BJ (cell line): ENCODE results near the gene AQP7. TPM values are rescaled to one million over a fixed set of nuclear protein-coding genes. Genes with fewer than 3 reads are reported as not detected.
A peak's percentile ranks its signal among the peaks of the same experiment; 100 is the strongest.

ENCODE experiments used
- CTCF ChIA-PET: fragments of 350-600 bp; formaldehyde crosslinking; extraction: SDS; loops from one replicate; lab custom pipeline; 2021; ENCODE audit warnings: antibody characterized with exemption, inconsistent platforms; lab: Yijun Ruan, JAX
- POLR2A ChIA-PET: fragments of 300-600 bp; sonication (Branson Sonifier 250); formaldehyde crosslinking; extraction: SDS; loops from one replicate; lab custom pipeline; 2021; ENCODE audit warnings: antibody characterized with exemption; lab: Charles Lee
- DNase-seq: peaks from one replicate; pipeline ENCODE4 v3.0.0-alpha.2; 2011; ENCODE audit warnings: low read depth
- H3K27me3 ChIP-seq: 2 replicates; pipeline ENCODE4 v1.6.0; 2011; ENCODE audit warnings: low read length; ENCODE audit not compliant: control insufficient read depth, insufficient read depth
- H3K36me3 ChIP-seq: 2 replicates; pipeline ENCODE4 v1.5.1; 2011; ENCODE audit warnings: low read length; ENCODE audit not compliant: control insufficient read depth, insufficient read depth
- H3K4me3 ChIP-seq: 2 replicates; pipeline ENCODE4 v1.5.1; 2011; ENCODE audit warnings: low read depth, mild to moderate bottlenecking, control low read depth, low read length
- polyA plus RNA-seq: library from polyadenylated mRNA; depleted of rRNA; stranded (reverse); fragments of >200 nt; gene quantifications from 2 replicates; pipeline ENCODE4 v1.2.3, GENCODE V29; 2011
- TF ChIP-seq, protein P1 (sequence below): IDR thresholded peaks from 2 replicates; pipeline ENCODE4 v1.5.1; 2011; ENCODE audit warnings: low read depth, mild to moderate bottlenecking, control low read depth, inconsistent platforms, low read length, moderate library complexity; ENCODE audit not compliant: insufficient read depth

Gene AQP7
- polyA plus RNA-seq, 1 experiment: not detected

DNA sequence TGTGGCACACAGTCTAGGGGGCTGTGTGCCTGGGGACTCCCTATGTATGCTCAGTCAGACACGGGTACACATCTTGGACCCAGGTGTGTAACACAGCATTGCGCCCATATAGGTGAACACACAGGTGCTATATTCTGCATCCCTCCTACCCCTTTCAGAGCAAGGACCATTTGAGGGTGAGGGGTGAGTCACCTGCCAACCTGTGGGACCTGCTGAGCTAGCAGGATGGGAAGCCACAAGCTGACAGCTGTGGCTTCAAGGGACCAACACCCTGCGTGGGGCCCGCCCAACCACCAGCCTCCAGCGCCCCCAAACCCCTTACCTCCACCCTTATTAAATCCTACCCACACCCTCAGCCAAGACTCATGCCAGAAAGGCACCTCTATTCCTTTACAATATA, 14.6 kb upstream of the AQP7 start:
- CTCF ChIA-PET: interaction anchor here (1.1 to 8.2 kb wide), 11 partner anchors 9 to 130 kb away, joined by 3 to 111 read pairs (median 16); partner anchors contain the start of genes AQP3, AQP7 and NOL6
- no peak for DNase-seq
- H3K27me3 ChIP-seq: peaks cover 7% of the 10 kb centered on the region
- TF ChIP-seq, protein P1, sequence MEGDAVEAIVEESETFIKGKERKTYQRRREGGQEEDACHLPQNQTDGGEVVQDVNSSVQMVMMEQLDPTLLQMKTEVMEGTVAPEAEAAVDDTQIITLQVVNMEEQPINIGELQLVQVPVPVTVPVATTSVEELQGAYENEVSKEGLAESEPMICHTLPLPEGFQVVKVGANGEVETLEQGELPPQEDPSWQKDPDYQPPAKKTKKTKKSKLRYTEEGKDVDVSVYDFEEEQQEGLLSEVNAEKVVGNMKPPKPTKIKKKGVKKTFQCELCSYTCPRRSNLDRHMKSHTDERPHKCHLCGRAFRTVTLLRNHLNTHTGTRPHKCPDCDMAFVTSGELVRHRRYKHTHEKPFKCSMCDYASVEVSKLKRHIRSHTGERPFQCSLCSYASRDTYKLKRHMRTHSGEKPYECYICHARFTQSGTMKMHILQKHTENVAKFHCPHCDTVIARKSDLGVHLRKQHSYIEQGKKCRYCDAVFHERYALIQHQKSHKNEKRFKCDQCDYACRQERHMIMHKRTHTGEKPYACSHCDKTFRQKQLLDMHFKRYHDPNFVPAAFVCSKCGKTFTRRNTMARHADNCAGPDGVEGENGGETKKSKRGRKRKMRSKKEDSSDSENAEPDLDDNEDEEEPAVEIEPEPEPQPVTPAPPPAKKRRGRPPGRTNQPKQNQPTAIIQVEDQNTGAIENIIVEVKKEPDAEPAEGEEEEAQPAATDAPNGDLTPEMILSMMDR: no peak
- POLR2A ChIA-PET: no interaction called here
- H3K36me3 ChIP-seq: no peaks in the 10 kb centered on the region
- H3K4me3 ChIP-seq: no peak overlapping the region

DNA sequence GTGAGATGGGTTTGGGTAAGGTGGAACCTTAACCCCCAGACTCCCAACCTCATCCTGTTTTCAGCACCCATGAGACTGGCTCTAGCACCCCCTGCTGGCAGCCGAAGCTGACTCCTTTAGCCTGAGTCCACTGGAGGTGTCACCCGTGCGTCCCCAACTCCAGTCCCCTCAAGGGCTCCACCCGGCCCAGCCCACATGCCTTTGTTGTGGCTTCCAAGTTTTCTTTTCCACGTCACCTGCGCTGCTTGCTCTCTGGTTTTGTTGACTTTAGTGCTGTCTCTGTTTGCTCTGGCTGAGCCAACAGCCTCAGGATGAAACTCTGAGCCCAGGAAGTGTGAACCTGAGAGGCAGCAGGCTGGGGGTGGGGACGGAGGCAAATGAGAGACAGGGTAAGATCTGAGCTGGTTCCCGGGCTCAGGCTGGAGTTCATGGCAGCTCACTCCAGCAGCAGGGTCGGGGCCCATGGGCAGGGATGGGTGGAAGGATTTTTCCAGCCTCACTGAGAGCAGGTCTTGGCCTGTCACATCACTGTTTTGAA, 13.2 kb upstream of the AQP7 start:
- no peak overlapping the region for H3K4me3 ChIP-seq
- H3K36me3 ChIP-seq: no peaks in the 10 kb centered on the region
- TF ChIP-seq, protein P1: peak; percentile 82
- DNase-seq: no peak
- H3K27me3 ChIP-seq: peaks cover 5% of the 10 kb centered on the region
- POLR2A ChIA-PET: no interaction called here
- CTCF ChIA-PET: interaction anchor here (0.9 to 8.2 kb wide), 27 partner anchors 8 to 371 kb away, joined by 3 to 111 read pairs (median 5); partner anchors contain the start of genes AQP3, AQP7 and NFX1

DNA sequence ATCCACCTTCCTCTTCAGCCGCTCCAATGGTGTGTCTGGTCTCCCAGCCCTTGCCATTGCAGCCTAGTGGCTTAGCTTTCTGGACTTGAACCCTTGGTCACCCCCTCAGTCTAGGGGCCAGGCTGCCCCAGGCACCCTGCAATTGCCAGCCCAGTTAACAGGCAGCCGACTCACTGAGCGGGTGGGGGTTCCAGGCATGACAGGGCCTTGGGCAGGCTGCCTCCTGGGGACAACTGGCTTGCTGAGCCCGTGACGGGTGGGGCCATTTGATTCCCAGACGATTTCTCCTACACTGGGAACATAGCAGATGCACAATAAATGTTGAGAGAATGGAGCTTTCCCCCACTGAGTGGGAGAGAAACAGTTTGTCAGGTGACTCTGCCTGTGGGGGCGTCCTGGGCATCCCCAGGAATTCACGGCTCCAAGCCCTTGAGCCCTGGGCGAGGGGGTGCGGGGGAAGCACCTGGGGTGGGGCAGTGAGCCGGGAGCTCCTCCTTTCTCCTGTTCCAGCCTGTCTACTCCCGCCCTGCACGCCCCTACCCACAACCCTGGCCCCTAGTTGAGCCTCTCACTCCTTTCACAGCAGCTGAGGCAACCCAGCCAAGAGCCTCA, 12.6 kb upstream of the AQP7 start:
- CTCF ChIA-PET: interaction anchor here (0.6 to 8.2 kb wide), 25 partner anchors 11 to 371 kb away, joined by 3 to 111 read pairs (median 5); partner anchors contain the start of genes AQP3, AQP7 and NFX1
- DNase-seq: no peak
- Histone ChIP-seq H3K36me3 (no peaks in the 10 kb centered on the region), H3K27me3 (peaks cover 6% of the 10 kb centered on the region), H3K4me3 (no peak overlapping the region)
- POLR2A ChIA-PET: interaction anchor here (0.6 kb wide), 1 partner anchor 308 kb away, joined by 7 read pairs; no protein-coding TSS in a partner anchor
- TF ChIP-seq, protein P1: no peak

DNA sequence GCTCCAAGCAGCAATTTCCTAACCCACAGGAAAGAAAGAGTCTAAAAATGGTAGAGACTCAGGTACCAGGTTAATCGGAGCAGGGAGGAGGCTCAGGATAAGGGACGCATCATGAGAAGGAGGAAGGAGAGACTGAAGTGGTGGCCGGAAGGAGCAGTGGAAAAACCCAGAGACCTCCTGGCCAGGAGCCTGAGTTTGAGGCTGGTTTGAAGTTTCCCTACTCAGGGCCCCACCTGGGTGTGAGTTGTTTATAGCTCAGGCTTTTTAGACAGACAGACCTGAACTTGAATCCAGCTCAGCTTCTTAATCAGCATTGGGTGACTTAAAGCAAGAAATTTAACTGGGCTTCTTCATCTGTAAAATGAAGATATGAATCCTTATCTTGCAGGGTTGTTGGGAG, 11.9 kb upstream of the AQP7 start:
- TF ChIP-seq, protein P1: no peak
- CTCF ChIA-PET: interaction anchor here (2.7 to 8.2 kb wide), 7 partner anchors 11 to 127 kb away, joined by 7 to 111 read pairs (median 23); partner anchors contain the start of genes AQP3 and AQP7
- H3K27me3 ChIP-seq: peaks cover 6% of the 10 kb centered on the region
- no peaks in the 10 kb centered on the region for H3K36me3 ChIP-seq
- H3K4me3 ChIP-seq: no peak overlapping the region
- DNase-seq: no peak
- POLR2A ChIA-PET: interaction anchor here (0.6 kb wide), 1 partner anchor 307 kb away, joined by 7 read pairs; no protein-coding TSS in a partner anchor

DNA sequence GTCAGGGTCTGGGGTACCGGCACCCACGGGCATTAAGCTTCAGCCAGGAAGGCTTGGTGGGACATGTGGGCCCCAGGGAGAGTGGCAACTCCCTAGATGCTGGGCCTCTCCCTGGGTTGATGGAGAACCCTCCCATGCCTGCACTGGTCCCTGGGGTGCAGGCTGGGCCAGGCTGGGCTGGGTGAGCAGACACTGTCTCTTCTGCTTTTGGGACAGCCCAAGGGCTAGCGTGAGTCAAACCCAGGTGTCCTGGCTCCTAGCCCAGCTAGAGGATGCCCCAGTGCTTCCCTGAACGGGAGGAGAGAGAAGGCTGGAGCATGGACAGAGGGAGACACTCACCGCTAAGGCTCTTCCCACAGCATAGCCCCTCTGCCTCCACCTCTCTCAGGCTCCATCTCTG, 5.7 kb upstream of the AQP7 start:
- no peak for DNase-seq
- ChIA-PET CTCF (interaction anchor here (1.0 to 1.8 kb wide), 2 partner anchors 8 to 309 kb away, joined by 3 to 5 read pairs; no protein-coding TSS in a partner anchor), POLR2A (no interaction called here)

More for the DNA sequence above, 5.7 kb upstream of the AQP7 start:
- TF ChIP-seq, protein P1: no peak
- Histone ChIP-seq H3K36me3 (no peaks in the 10 kb centered on the region), H3K27me3 (0 out of 2 replicates have a peak, but pooled peaks cover 3% of the 10 kb centered on the region), H3K4me3 (no peak overlapping the region)
